Stimulated activated CD8-positive, alpha-beta memory T cell treated with anti-CD3 and anti-CD28 coated beads, Interleukin-15, amount 100 ng/mL, for 24 hours (primary cell): ENCODE results near the gene PRKD1.
"Not testable (repeated sequence)": the region's sequence is repeated elsewhere in the genome, so short reads cannot be mapped to it uniquely, and the experiment has no call there.

Source experiments
- DNase-seq: peaks from one replicate; pipeline ENCODE4 v3.0.0-alpha.2; 2020; ENCODE audit warnings: low read depth

The PRKD1 gene

DNA sequence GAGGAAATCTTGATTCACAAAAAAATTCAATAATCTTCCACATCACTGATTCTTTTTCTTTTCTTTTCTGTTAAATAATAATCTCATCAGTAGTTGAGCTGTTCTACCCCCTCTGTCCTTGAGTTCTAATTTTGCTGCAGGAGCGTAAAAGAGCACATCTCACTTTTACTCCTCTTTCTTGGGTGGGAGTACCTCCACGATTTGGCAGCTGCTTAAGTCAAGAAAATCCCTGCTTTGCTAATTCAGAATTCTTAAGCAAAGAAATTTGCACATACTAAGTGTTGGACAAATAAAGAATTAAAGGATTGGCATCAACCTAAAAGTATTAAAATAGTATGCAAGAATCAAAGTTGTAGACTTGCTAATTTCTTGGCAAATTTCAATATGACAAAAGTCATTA, 128.8 kb downstream of the PRKD1 start:
- no peak for DNase-seq

DNA sequence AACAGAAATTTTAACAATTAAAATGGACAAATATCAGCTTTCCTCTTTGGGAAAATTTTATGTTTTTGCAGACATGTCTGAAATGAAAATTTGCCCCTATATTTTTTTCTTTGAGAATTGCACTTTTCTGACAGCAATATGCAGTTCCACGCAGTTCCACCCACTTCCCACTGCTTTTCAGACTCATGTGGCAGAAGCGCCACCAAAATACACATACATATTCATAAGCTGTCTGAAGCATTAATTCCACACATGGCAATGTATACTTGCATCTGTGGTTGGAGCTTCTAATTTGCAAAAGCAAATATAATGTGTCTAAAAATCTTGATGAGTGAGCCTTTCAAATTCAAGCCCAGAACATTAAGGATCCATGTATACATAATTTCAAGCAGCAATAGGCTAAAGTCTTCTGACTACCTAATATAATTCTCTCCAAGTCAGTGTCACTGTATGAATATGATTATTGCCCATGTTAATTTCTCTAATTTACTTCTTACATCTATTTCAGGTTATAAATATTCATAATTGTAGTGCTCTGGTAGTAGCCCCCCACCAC, 129.5 kb downstream of the PRKD1 start:
- DNase-seq = no peak

GRCh38 chr14:29796853-29797252, 130.8 kb downstream of the PRKD1 start:
- DNase-seq = no peak

GRCh38 chr14:29789475-29789874, 138.2 kb downstream of the PRKD1 start:
- DNase-seq = no peak

DNA sequence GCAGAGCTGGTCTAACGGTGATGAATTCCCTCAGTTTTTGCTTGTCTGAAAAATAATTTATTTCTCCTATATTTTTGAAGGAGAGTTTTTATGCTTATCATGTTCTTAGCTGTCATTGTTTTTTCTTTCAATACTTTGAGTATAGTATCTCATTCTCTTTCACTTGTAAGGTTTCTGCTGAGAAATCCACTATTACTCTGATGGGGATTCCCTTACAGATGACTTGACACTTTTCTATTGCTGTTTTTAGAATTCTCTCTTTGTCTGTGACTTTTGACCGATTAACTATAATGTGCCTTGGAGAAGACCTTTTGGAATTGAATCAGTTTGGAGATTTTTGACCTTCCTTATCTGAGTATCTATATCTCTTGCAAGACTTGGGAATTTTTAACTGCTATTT, 139.6 kb downstream of the PRKD1 start:
- no peak for DNase-seq

DNA sequence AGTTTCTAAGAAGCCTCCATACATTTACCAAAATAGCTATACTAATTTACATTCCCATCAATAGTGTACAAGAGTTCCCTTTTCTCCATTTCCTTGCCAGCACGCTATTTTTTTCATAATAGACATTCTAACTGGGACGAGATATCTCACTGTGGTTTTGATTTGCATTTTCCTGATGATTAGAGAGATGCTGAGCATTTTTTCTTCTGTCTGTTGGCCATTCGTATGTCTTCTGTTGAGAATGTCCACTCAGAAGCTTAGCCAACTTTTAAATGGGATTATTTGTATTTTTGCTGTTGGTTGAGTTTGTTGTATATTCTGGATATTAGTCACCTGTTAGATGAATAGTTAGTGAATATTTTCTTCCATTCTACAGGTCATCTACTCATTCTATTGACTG, 144.1 kb downstream of the PRKD1 start:
- no peak for DNase-seq

DNA sequence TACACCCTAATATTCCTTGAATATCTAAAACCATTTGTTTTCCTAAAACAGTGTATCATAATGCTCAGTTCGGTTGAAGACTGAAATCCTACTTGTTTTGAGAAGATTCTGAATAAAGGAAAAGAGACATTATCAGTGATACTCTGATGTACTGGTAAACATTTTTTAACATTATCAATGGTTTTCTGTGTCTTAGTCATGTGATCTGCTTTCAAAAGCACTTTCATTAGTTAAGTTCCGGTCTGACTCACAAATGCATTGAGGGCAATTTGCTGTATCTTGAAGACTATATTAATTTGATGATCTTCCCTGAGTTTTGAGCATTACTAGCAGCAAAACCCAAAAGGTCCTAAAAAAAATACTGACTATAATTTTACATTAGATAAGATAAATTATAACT, 145.6 kb downstream of the PRKD1 start:
- DNase-seq = no peak

- DNase-seq = not testable (repeated sequence)
Observed at GRCh38 chr14:29777142-29777541, 150.5 kb downstream of the PRKD1 start.

GRCh38 chr14:29773990-29774389, 153.7 kb downstream of the PRKD1 start:
- no peak for DNase-seq

DNA sequence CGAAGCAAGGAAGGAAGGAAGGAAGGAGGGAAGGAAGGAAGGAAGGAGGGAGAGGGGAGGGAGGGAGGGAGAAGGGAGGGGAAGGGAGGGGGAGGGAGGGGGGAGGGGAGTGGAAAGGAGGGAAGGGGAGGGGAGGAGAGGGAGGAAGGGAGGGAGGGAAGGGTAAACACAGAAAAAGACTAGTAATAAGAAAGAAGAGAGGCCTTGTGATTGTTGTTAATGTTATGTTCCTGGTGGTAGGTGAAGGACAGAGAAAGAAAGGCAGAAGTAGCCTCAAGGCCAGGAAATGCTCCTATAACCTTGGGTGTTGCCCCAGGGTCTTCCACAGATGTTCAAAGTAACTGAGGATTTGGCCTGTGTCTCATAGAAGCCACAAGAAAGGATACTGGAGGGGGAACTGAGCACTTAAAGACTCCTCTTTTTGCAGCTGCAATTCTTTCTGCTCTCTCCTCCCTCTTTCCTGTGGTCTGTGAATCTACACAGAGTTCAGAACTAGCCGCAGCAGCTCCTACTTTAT, 164.2 kb downstream of the PRKD1 start:
- DNase-seq = no peak

- DNase-seq = no peak
Observed at GRCh38 chr14:29759521-29760340, 167.9 kb downstream of the PRKD1 start.

GRCh38 chr14:29757711-29758233, 169.9 kb downstream of the PRKD1 start:
- DNase-seq = no peak

- DNase-seq = no peak
Observed at GRCh38 chr14:29757188-29757680, 170.4 kb downstream of the PRKD1 start.

- no peak for DNase-seq
Observed at GRCh38 chr14:29756019-29756385, 171.6 kb downstream of the PRKD1 start.

GRCh38 chr14:29755311-29756018, 172.2 kb downstream of the PRKD1 start:
- DNase-seq = no peak

DNA sequence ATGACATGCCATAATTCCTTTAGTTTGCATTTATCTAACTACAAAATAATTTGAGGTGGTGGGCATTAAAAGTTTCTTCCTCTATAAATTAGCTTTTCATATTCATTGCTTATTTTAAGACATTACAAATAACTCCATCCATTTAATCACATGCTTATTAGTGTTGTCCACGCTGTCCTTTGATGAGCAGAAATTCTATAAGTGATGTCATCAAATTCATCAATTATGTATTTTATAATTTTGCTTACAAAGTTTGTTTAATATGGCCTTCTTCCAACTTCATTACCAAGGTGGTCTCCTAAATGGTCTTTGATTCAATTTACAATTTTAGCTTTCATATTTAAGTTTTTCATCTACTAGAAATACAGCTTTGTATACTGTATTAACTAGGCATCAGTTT, 173.5 kb downstream of the PRKD1 start:
- no peak for DNase-seq

- no peak for DNase-seq
Observed at GRCh38 chr14:29752221-29752923, 175.3 kb downstream of the PRKD1 start.

GRCh38 chr14:29749829-29750228, 177.8 kb downstream of the PRKD1 start:
- no peak for DNase-seq

GRCh38 chr14:29749327-29749726, 178.3 kb downstream of the PRKD1 start:
- DNase-seq = no peak

DNA sequence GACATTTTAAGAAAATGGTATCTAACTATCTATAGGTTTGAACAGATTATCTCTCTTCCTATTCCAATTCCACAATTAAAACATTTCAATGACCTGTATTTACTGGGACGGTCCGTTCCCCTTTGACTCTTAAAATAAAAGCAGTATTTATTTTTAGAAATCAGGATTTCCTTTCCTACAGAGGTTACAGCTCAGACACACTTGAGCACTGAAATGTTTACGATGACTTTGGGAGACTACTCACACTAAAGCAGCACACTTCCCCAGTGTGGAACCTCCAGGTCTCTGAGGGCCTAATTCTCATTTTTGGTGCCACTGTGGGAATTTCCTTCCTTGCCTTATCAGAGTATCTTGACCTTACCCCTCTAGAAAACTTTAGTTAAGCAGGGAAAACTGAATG, 181.8 kb downstream of the PRKD1 start:
- DNase-seq = no peak

GRCh38 chr14:29743531-29743930, 184.1 kb downstream of the PRKD1 start:
- DNase-seq = no peak

DNA sequence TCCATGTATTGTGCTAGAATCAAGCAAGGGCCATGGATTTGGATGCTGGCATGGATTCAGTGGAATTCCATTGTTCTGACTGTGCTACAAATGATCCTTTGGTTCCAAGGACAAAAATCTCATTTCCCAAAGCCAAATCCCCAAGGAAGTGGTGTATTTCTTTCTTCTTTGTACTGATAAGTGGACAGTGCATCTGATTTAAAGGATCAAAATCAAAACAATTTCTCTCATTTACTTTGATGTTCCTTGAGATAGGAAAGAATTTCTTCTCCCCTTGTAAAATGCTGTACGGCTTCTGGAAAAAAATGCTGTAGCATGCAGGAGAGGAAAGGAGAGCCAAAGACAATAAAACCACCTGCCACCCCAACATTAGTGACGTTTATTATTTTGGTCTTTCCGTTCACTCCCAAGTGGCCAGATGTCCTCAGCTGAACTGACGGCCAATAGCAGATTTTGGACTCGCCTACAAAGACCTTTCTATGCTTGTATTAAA, 185.7 kb downstream of the PRKD1 start:
- DNase-seq = no peak
